ENCODE results near the gene FLT1.

- no peak for TF ChIP-seq POLR2AphosphoS5 (IDR thresholded peaks at IDR 0.05)
- TF ChIP-seq, protein P1, sequence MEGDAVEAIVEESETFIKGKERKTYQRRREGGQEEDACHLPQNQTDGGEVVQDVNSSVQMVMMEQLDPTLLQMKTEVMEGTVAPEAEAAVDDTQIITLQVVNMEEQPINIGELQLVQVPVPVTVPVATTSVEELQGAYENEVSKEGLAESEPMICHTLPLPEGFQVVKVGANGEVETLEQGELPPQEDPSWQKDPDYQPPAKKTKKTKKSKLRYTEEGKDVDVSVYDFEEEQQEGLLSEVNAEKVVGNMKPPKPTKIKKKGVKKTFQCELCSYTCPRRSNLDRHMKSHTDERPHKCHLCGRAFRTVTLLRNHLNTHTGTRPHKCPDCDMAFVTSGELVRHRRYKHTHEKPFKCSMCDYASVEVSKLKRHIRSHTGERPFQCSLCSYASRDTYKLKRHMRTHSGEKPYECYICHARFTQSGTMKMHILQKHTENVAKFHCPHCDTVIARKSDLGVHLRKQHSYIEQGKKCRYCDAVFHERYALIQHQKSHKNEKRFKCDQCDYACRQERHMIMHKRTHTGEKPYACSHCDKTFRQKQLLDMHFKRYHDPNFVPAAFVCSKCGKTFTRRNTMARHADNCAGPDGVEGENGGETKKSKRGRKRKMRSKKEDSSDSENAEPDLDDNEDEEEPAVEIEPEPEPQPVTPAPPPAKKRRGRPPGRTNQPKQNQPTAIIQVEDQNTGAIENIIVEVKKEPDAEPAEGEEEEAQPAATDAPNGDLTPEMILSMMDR (IDR thresholded peaks at IDR 0.05): no peak
- no peak for TF ChIP-seq EP300 (IDR thresholded peaks at IDR 0.05)
- TF ChIP-seq POLR2A (IDR thresholded peaks at IDR 0.05): no peak
Measured at GRCh38 chr13:28541966-28542365, 47.0 kb upstream of the FLT1 start.
